Measurements from ENCODE around the gene CACNB2.

CACNB2 gene

GRCh38 chr10:18185621-18186020, 45.4 kb downstream of the CACNB2 start:
- Histone ChIP-seq H3K4me3 (ENCODE audit: low read length) (no peak overlapping the region), H2AFZ (ENCODE audit: low read depth, low read length) (no peak overlapping the region), H3K27ac (ENCODE audit: low read length) (no peak overlapping the region), H3K27me3 (ENCODE audit: low read depth, low read length) (no peaks in the 10 kb centered on the region), H3K36me3 (replicated peaks; ENCODE audit: low read depth, low read length) (no peaks in the 10 kb centered on the region), H3K9me3 (ENCODE audit: insufficient read depth, low read length) (no peaks in the 10 kb centered on the region), H3K4me2 (ENCODE audit: low read length) (no peak overlapping the region), H3K9ac (ENCODE audit: low read length) (no peak overlapping the region), H3K4me1 (ENCODE audit: low read length) (no peaks in the 10 kb centered on the region), H4K20me1 (ENCODE audit: insufficient read depth, low read length) (no peaks in the 10 kb centered on the region), H3K79me2 (ENCODE audit: low read length) (no peaks in the 10 kb centered on the region)
- no peak for TF ChIP-seq CTCF (IDR thresholded peaks at IDR 0.05; ENCODE audit: low read depth, low read length)
- no peak for TF ChIP-seq EZH2phosphoT487 (IDR thresholded peaks at IDR 0.05; ENCODE audit: low read depth)

GRCh38 chr10:18190840-18191239, 50.6 kb downstream of the CACNB2 start:
- Histone ChIP-seq H3K4me1 (ENCODE audit: low read length) (no peaks in the 10 kb centered on the region), H3K4me2 (ENCODE audit: low read length) (no peak overlapping the region), H2AFZ (ENCODE audit: low read depth, low read length) (no peak overlapping the region), H3K9me3 (ENCODE audit: insufficient read depth, low read length) (no peaks in the 10 kb centered on the region), H3K4me3 (ENCODE audit: low read length) (no peak overlapping the region), H3K27ac (ENCODE audit: low read length) (no peak overlapping the region), H3K27me3 (ENCODE audit: low read depth, low read length) (no peaks in the 10 kb centered on the region), H3K79me2 (ENCODE audit: low read length) (no peaks in the 10 kb centered on the region), H3K36me3 (replicated peaks; ENCODE audit: low read depth, low read length) (no peaks in the 10 kb centered on the region), H4K20me1 (ENCODE audit: insufficient read depth, low read length) (no peaks in the 10 kb centered on the region), H3K9ac (ENCODE audit: low read length) (no peak overlapping the region)
- TF ChIP-seq CTCF (IDR thresholded peaks at IDR 0.05; ENCODE audit: low read depth, low read length) (no peak), EZH2phosphoT487 (IDR thresholded peaks at IDR 0.05; ENCODE audit: low read depth) (no peak)

GRCh38 chr10:18194634-18195033, 54.4 kb downstream of the CACNB2 start:
- no peaks in the 10 kb centered on the region for H3K27me3 ChIP-seq (ENCODE audit: low read depth, low read length)
- H3K79me2 ChIP-seq (ENCODE audit: low read length): no peaks in the 10 kb centered on the region
- H4K20me1 ChIP-seq (ENCODE audit: insufficient read depth, low read length): no peaks in the 10 kb centered on the region
- H3K9me3 ChIP-seq (ENCODE audit: insufficient read depth, low read length): no peaks in the 10 kb centered on the region
- H3K4me3 ChIP-seq (ENCODE audit: low read length): no peak overlapping the region
- no peak for TF ChIP-seq EZH2phosphoT487 (IDR thresholded peaks at IDR 0.05; ENCODE audit: low read depth)
- no peak for TF ChIP-seq CTCF (IDR thresholded peaks at IDR 0.05; ENCODE audit: low read depth, low read length)
- no peaks in the 10 kb centered on the region for H3K36me3 ChIP-seq (replicated peaks; ENCODE audit: low read depth, low read length)
- H2AFZ ChIP-seq (ENCODE audit: low read depth, low read length): no peak overlapping the region
- no peak overlapping the region for H3K4me2 ChIP-seq (ENCODE audit: low read length)
- no peaks in the 10 kb centered on the region for H3K4me1 ChIP-seq (ENCODE audit: low read length)
- H3K9ac ChIP-seq (ENCODE audit: low read length): no peak overlapping the region
- no peak overlapping the region for H3K27ac ChIP-seq (ENCODE audit: low read length)

- no peaks in the 10 kb centered on the region for H3K9me3 ChIP-seq (ENCODE audit: insufficient read depth, low read length)
- no peak overlapping the region for H2AFZ ChIP-seq (ENCODE audit: low read depth, low read length)
- no peaks in the 10 kb centered on the region for H3K4me1 ChIP-seq (ENCODE audit: low read length)
- TF ChIP-seq CTCF (IDR thresholded peaks at IDR 0.05; ENCODE audit: low read depth, low read length) (no peak), EZH2phosphoT487 (IDR thresholded peaks at IDR 0.05; ENCODE audit: low read depth) (no peak)
- no peaks in the 10 kb centered on the region for H3K79me2 ChIP-seq (ENCODE audit: low read length)
- no peaks in the 10 kb centered on the region for H3K36me3 ChIP-seq (replicated peaks; ENCODE audit: low read depth, low read length)
- no peaks in the 10 kb centered on the region for H3K27me3 ChIP-seq (ENCODE audit: low read depth, low read length)
- H4K20me1 ChIP-seq (ENCODE audit: insufficient read depth, low read length): no peaks in the 10 kb centered on the region
- H3K4me2 ChIP-seq (ENCODE audit: low read length): no peak overlapping the region
- no peak overlapping the region for H3K4me3 ChIP-seq (ENCODE audit: low read length)
- no peak overlapping the region for H3K9ac ChIP-seq (ENCODE audit: low read length)
- H3K27ac ChIP-seq (ENCODE audit: low read length): no peak overlapping the region
Measured at GRCh38 chr10:18195060-18195799, 55.0 kb downstream of the CACNB2 start.
